BJ (cell line): ENCODE data around the gene HOGA1. TPM values are rescaled to one million over a fixed set of nuclear protein-coding genes. Genes with fewer than 3 reads are reported as not detected.

Source experiments
- CTCF ChIA-PET: fragments of 350-600 bp; formaldehyde crosslinking; extraction: SDS; loops from one replicate; lab custom pipeline; 2021; ENCODE audit warnings: antibody characterized with exemption, inconsistent platforms; lab: Yijun Ruan, JAX
- POLR2A ChIA-PET: fragments of 300-600 bp; sonication (Branson Sonifier 250); formaldehyde crosslinking; extraction: SDS; loops from one replicate; lab custom pipeline; 2021; ENCODE audit warnings: antibody characterized with exemption; lab: Charles Lee
- DNase-seq: peaks from one replicate; pipeline ENCODE4 v3.0.0-alpha.2; 2011; ENCODE audit warnings: low read depth
- H3K27me3 ChIP-seq: 2 replicates; pipeline ENCODE4 v1.6.0; 2011; ENCODE audit warnings: low read length; ENCODE audit not compliant: control insufficient read depth, insufficient read depth
- H3K36me3 ChIP-seq: 2 replicates; pipeline ENCODE4 v1.5.1; 2011; ENCODE audit warnings: low read length; ENCODE audit not compliant: control insufficient read depth, insufficient read depth
- H3K4me3 ChIP-seq: 2 replicates; pipeline ENCODE4 v1.5.1; 2011; ENCODE audit warnings: low read depth, mild to moderate bottlenecking, control low read depth, low read length
- polyA plus RNA-seq: library from polyadenylated mRNA; depleted of rRNA; stranded (reverse); fragments of >200 nt; gene quantifications from 2 replicates; pipeline ENCODE4 v1.2.3, GENCODE V29; 2011
- TF ChIP-seq, protein P1 (sequence below): IDR thresholded peaks from 2 replicates; pipeline ENCODE4 v1.5.1; 2011; ENCODE audit warnings: low read depth, mild to moderate bottlenecking, control low read depth, inconsistent platforms, low read length, moderate library complexity; ENCODE audit not compliant: insufficient read depth

Gene HOGA1
- polyA plus RNA-seq, 1 experiment = 0.17 TPM

- no peak overlapping the region for H3K4me3 ChIP-seq
- CTCF ChIA-PET = interaction anchor here (0.5 to 8.7 kb wide), 3 partner anchors 14 to 124 kb away, joined by 4 to 66 read pairs (median 4); no protein-coding TSS in a partner anchor
- TF ChIP-seq, protein P1, sequence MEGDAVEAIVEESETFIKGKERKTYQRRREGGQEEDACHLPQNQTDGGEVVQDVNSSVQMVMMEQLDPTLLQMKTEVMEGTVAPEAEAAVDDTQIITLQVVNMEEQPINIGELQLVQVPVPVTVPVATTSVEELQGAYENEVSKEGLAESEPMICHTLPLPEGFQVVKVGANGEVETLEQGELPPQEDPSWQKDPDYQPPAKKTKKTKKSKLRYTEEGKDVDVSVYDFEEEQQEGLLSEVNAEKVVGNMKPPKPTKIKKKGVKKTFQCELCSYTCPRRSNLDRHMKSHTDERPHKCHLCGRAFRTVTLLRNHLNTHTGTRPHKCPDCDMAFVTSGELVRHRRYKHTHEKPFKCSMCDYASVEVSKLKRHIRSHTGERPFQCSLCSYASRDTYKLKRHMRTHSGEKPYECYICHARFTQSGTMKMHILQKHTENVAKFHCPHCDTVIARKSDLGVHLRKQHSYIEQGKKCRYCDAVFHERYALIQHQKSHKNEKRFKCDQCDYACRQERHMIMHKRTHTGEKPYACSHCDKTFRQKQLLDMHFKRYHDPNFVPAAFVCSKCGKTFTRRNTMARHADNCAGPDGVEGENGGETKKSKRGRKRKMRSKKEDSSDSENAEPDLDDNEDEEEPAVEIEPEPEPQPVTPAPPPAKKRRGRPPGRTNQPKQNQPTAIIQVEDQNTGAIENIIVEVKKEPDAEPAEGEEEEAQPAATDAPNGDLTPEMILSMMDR = no peak
- DNase-seq = no peak
- POLR2A ChIA-PET = interaction anchor here (0.7 to 0.9 kb wide), 2 partner anchors 40 to 63 kb away, joined by 3 to 6 read pairs; partner anchors contain the start of gene UBTD1
- H3K27me3 ChIP-seq = no peaks in the 10 kb centered on the region
- no peaks in the 10 kb centered on the region for H3K36me3 ChIP-seq
Observed at GRCh38 chr10:97538839-97539238, 45.4 kb upstream of the HOGA1 start.

- ChIA-PET CTCF (interaction anchor here (0.6 to 8.7 kb wide), 8 partner anchors 13 to 75 kb away, joined by 3 to 66 read pairs (median 4); no protein-coding TSS in a partner anchor), POLR2A (interaction anchor here (0.7 to 1.0 kb wide), 2 partner anchors 10 to 64 kb away, joined by 3 to 6 read pairs; no protein-coding TSS in a partner anchor)
- Histone ChIP-seq H3K27me3 (no peaks in the 10 kb centered on the region), H3K4me3 (no peak overlapping the region), H3K36me3 (no peaks in the 10 kb centered on the region)
- peak; percentile 66 for DNase-seq
- TF ChIP-seq, protein P1 = peak; percentile 51
Observed at GRCh38 chr10:97539523-97540200, 44.5 kb upstream of the HOGA1 start.

DNA sequence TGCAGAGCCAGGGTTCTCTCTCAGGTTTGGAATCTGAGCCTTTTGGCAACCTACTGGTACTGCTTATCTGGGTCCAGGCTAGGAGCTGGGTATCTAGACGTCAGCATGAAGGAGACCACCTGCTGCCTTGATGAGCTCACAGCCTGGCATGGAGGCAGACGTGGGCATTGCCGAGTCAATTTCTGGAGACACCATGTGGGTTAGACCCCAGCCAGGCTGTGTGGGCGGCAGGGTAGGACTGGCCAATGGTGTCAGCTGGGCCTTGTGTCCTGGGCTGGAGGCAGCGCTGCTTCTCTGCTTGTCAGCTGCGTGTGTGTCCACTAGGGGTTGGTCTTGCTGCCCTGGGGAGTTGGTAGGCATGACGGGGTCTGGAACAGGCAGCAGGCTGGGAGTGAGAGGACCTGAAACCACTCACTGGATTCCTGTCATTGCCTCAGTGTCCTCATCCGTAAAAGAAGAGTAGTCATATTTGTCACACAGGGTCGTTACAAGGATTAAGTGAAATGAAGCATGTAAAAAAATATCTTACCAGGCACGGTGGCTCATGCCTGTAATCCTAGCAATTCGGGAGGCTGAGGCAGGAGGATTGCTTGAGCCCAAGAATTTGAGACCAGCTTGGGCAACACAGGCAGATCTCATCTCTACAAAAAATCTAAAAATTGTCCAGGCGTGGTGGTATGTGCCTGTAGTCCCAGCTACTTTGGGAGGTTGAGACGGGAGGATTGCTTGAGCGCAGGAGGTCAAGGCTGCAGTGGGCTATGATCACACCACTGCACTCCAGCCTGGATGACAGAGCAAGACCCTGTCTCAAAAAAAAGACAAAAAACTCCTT lies 43.3 kb upstream of the HOGA1 start:
- DNase-seq = no peak
- ChIA-PET POLR2A (no interaction called here), CTCF (interaction anchor here (0.6 to 8.7 kb wide), 8 partner anchors 12 to 76 kb away, joined by 3 to 66 read pairs (median 4); partner anchors contain the start of gene ANKRD2)
- no peak overlapping the region for H3K4me3 ChIP-seq
- no peaks in the 10 kb centered on the region for H3K36me3 ChIP-seq
- H3K27me3 ChIP-seq = no peaks in the 10 kb centered on the region
- TF ChIP-seq, protein P1 = no peak

GRCh38 chr10:97542169-97543024 lies 41.8 kb upstream of the HOGA1 start:
- POLR2A ChIA-PET = interaction anchor here (0.7 kb wide), 1 partner anchor 43 kb away, joined by 9 read pairs; the partner anchor contains the start of gene UBTD1
- H3K4me3 ChIP-seq = no peak overlapping the region

More at GRCh38 chr10:97542169-97543024, 41.8 kb upstream of the HOGA1 start:
- DNase-seq = peak; percentile 80
- CTCF ChIA-PET = interaction anchor here (0.7 to 8.7 kb wide), 5 partner anchors 11 to 935 kb away, joined by 3 to 66 read pairs (median 3); no protein-coding TSS in a partner anchor
- TF ChIP-seq, protein P1 = no peak
- H3K36me3 ChIP-seq = no peaks in the 10 kb centered on the region
- H3K27me3 ChIP-seq = no peaks in the 10 kb centered on the region
